Mesendoderm (in vitro differentiated cells): ENCODE results near the gene RPS2.
A peak's percentile ranks its signal among the peaks of the same experiment; 100 is the strongest.
"Not testable (repeated sequence)": the region's sequence is repeated elsewhere in the genome, so short reads cannot be mapped to it uniquely, and the experiment has no call there.

Source experiments
- DNase-seq: peaks from one replicate; pipeline ENCODE4 v3.0.0; 2013
- H2AK5ac ChIP-seq: 2 replicates; pipeline ENCODE4 v1.6.1; 2013; ENCODE audit warnings: low read length, inconsistent platforms
- H2BK120ac ChIP-seq: 2 replicates; pipeline ENCODE4 v1.6.1; 2013; ENCODE audit warnings: low read depth, mild to moderate bottlenecking, low read length, moderate library complexity, mixed read lengths
- H2BK15ac ChIP-seq: replicated peaks from 2 replicates; pipeline ENCODE4 v1.6.1; 2013; ENCODE audit warnings: low read depth, mild to moderate bottlenecking, moderate library complexity
- H2BK5ac ChIP-seq: 2 replicates; pipeline ENCODE4 v1.6.1; 2013; ENCODE audit warnings: low read length, inconsistent platforms
- H3K18ac ChIP-seq: 2 replicates; pipeline ENCODE4 v1.6.1; 2013; ENCODE audit warnings: mild to moderate bottlenecking, low read length, mixed read lengths
- H3K23ac ChIP-seq: one replicate; pipeline ENCODE4 v1.6.1; 2013; ENCODE audit warnings: low read length
- H3K27ac ChIP-seq: 2 replicates; pipeline ENCODE4 v1.5.1; 2013; ENCODE audit warnings: low read depth, mild to moderate bottlenecking, inconsistent platforms, low read length, moderate library complexity
- H3K27me3 ChIP-seq: 2 replicates; pipeline ENCODE4 v1.6.1; 2013; ENCODE audit warnings: low read length, control low read depth, mild to moderate bottlenecking, inconsistent platforms; ENCODE audit not compliant: insufficient read depth, poor library complexity
- H3K36me3 ChIP-seq: 2 replicates; pipeline ENCODE4 v1.6.1; 2013; ENCODE audit warnings: low read length, inconsistent platforms; ENCODE audit not compliant: control insufficient read depth, insufficient read depth
- H3K4ac ChIP-seq: one replicate; pipeline ENCODE4 v1.6.1; 2013; ENCODE audit warnings: low read depth, mild to moderate bottlenecking, low read length, moderate library complexity
- H3K4me1 ChIP-seq: 2 replicates; pipeline ENCODE4 v1.6.1; 2013; ENCODE audit warnings: low read depth, low read length, inconsistent platforms; ENCODE audit not compliant: control insufficient read depth
- H3K4me2 ChIP-seq: 2 replicates; pipeline ENCODE4 v1.6.1; 2013; ENCODE audit warnings: low read length
- H3K4me3 ChIP-seq: 2 replicates; pipeline ENCODE4 v1.5.1; 2013; ENCODE audit warnings: mild to moderate bottlenecking, low read length
- H3K56ac ChIP-seq: one replicate; pipeline ENCODE4 v1.6.1; 2013; ENCODE audit warnings: low read length
- H3K79me1 ChIP-seq: 2 replicates; pipeline ENCODE4 v1.6.1; 2013; ENCODE audit warnings: low read length, inconsistent platforms
- H3K79me2 ChIP-seq: 2 replicates; pipeline ENCODE4 v1.6.1; 2013; ENCODE audit warnings: mild to moderate bottlenecking, low read length; ENCODE audit not compliant: control insufficient read depth, insufficient read depth
- H3K9ac ChIP-seq: 2 replicates; pipeline ENCODE4 v1.6.1; 2013; ENCODE audit warnings: low read length, inconsistent platforms
- H4K5ac ChIP-seq: one replicate; pipeline ENCODE4 v1.6.1; 2013; ENCODE audit warnings: low read length
- H4K8ac ChIP-seq: one replicate; pipeline ENCODE4 v1.6.1; 2013; ENCODE audit warnings: low read depth, mild to moderate bottlenecking, control low read depth, low read length, moderate library complexity
- WGBS: extraction: QIAGEN DNeasy Blood & Tissue Kit; methylation state at CpG from one replicate; pipeline ENCODE4 v1.1.7; 2013; ENCODE audit warnings: low lambda C conversion rate, missing lambda C conversion rate; ENCODE audit not compliant: insufficient coverage; ENCODE audit errors: extremely low coverage; 5-methylcytosine and 5-hydroxymethylcytosine counted together

RPS2 gene

GRCh38 chr16:1942810-1943726, 21.6 kb downstream of the RPS2 start, which contains the start of gene MSRB1:
MSRB1 (minus strand) TSS chr16:1943199; CDS start chr16:1943156, 43 bp downstream.
- Histone ChIP-seq H3K4me3 (peak within 1 kb of the TSS; percentile 59), H3K79me1 (no peaks in the 10 kb centered on the region), H3K56ac (peak within 1 kb of the TSS; percentile 85), H4K8ac (peak within 1 kb of the TSS; percentile 7), H3K36me3 (no peaks in the 10 kb centered on the region), H2AK5ac (no peak within 1 kb of the TSS), H2BK5ac (no peak within 1 kb of the TSS), H3K23ac (no peak within 1 kb of the TSS), H3K79me2 (no peaks in the 10 kb centered on the region), H4K5ac (no peak within 1 kb of the TSS), H3K27me3 (no peaks in the 10 kb centered on the region), H3K27ac (no peak within 1 kb of the TSS), H3K9ac (peak within 1 kb of the TSS; percentile 88), H3K18ac (peak within 1 kb of the TSS; percentile 70), H3K4me1 (no peaks in the 10 kb centered on the region), H3K4me2 (peak within 1 kb of the TSS; percentile 87), H2BK15ac (no peak within 1 kb of the TSS), H2BK120ac (no peak within 1 kb of the TSS), H3K4ac (peak within 1 kb of the TSS; percentile 18)
- DNase-seq: peak; percentile 99
- no CpG with 5 or more reads among the region's 77 CpGs for WGBS

GRCh38 chr16:1942047-1942809, 22.4 kb downstream of the RPS2 start:
- H3K18ac ChIP-seq: no peak overlapping the region
- H3K56ac ChIP-seq: peak overlapping the region; percentile 85
- H2AK5ac ChIP-seq: no peak overlapping the region
- H3K27ac ChIP-seq: no peak overlapping the region
- H2BK15ac ChIP-seq: no peak overlapping the region
- H3K23ac ChIP-seq: no peak overlapping the region
- H4K8ac ChIP-seq: no peak overlapping the region
- no peak overlapping the region for H2BK120ac ChIP-seq
- DNase-seq: no peak
- WGBS: no CpG with 5 or more reads among the region's 17 CpGs
- no peak overlapping the region for H2BK5ac ChIP-seq
- no peak overlapping the region for H3K4ac ChIP-seq
- peak overlapping the region; percentile 59 for H3K4me3 ChIP-seq
- peak overlapping the region; percentile 88 for H3K9ac ChIP-seq
- H3K79me1 ChIP-seq: no peaks in the 10 kb centered on the region
- H3K79me2 ChIP-seq: no peaks in the 10 kb centered on the region
- no peaks in the 10 kb centered on the region for H3K27me3 ChIP-seq
- H3K4me1 ChIP-seq: no peaks in the 10 kb centered on the region
- no peak overlapping the region for H4K5ac ChIP-seq
- H3K36me3 ChIP-seq: no peaks in the 10 kb centered on the region
- peak overlapping the region; percentile 87 for H3K4me2 ChIP-seq

- H3K4me3 ChIP-seq: no peak overlapping the region
- no peak overlapping the region for H2BK120ac ChIP-seq
- peak overlapping the region; percentile 34 for H3K56ac ChIP-seq
- no peaks in the 10 kb centered on the region for H3K79me2 ChIP-seq
- DNase-seq: peak; percentile 51
- H3K27me3 ChIP-seq: no peaks in the 10 kb centered on the region
- no peaks in the 10 kb centered on the region for H3K4me1 ChIP-seq
- H4K5ac ChIP-seq: no peak overlapping the region
- H3K79me1 ChIP-seq: no peaks in the 10 kb centered on the region
- no peak overlapping the region for H3K23ac ChIP-seq
- H3K4me2 ChIP-seq: no peak overlapping the region
- H2BK15ac ChIP-seq: no peak overlapping the region
- H3K27ac ChIP-seq: no peak overlapping the region
- no peak overlapping the region for H2AK5ac ChIP-seq
- no CpG with 5 or more reads among the region's 30 CpGs for WGBS
- H3K36me3 ChIP-seq: no peaks in the 10 kb centered on the region
- H3K9ac ChIP-seq: peak overlapping the region; percentile 27
- no peak overlapping the region for H3K4ac ChIP-seq
- H4K8ac ChIP-seq: no peak overlapping the region
- no peak overlapping the region for H2BK5ac ChIP-seq
- H3K18ac ChIP-seq: no peak overlapping the region
Measured at GRCh38 chr16:1941162-1942046, 23.2 kb downstream of the RPS2 start.

GRCh38 chr16:1940273-1941161, 24.1 kb downstream of the RPS2 start:
- no peaks in the 10 kb centered on the region for H3K79me2 ChIP-seq
- no peak overlapping the region for H2BK5ac ChIP-seq
- no peak overlapping the region for H3K56ac ChIP-seq
- H3K4me1 ChIP-seq: no peaks in the 10 kb centered on the region
- no peaks in the 10 kb centered on the region for H3K79me1 ChIP-seq
- no peak overlapping the region for H3K18ac ChIP-seq
- H3K27me3 ChIP-seq: no peaks in the 10 kb centered on the region
- no CpG with 5 or more reads among the region's 23 CpGs for WGBS
- H3K9ac ChIP-seq: no peak overlapping the region
- H3K4me3 ChIP-seq: no peak overlapping the region
- H2BK120ac ChIP-seq: no peak overlapping the region
- H3K23ac ChIP-seq: no peak overlapping the region
- DNase-seq: no peak
- H3K36me3 ChIP-seq: no peaks in the 10 kb centered on the region
- H3K4me2 ChIP-seq: no peak overlapping the region
- H3K4ac ChIP-seq: no peak overlapping the region
- no peak overlapping the region for H4K8ac ChIP-seq
- no peak overlapping the region for H3K27ac ChIP-seq
- H4K5ac ChIP-seq: no peak overlapping the region
- H2AK5ac ChIP-seq: no peak overlapping the region
- no peak overlapping the region for H2BK15ac ChIP-seq

GRCh38 chr16:1939833-1940232, 24.8 kb downstream of the RPS2 start:
- H3K56ac ChIP-seq, H3K36me3 ChIP-seq, H3K4me3 ChIP-seq, H2AK5ac ChIP-seq, H4K5ac ChIP-seq, H3K79me1 ChIP-seq, DNase-seq, H2BK15ac ChIP-seq, H3K27ac ChIP-seq, H3K18ac ChIP-seq, H3K4me2 ChIP-seq, H3K79me2 ChIP-seq, H2BK5ac ChIP-seq, H3K27me3 ChIP-seq, H3K23ac ChIP-seq, H3K4ac ChIP-seq, H4K8ac ChIP-seq, H3K4me1 ChIP-seq, H2BK120ac ChIP-seq, H3K9ac ChIP-seq: not testable (repeated sequence)
- WGBS: no CpG with 5 or more reads among the region's 8 CpGs
